ENCODE results near the gene TNS1.

Gene TNS1

DNA sequence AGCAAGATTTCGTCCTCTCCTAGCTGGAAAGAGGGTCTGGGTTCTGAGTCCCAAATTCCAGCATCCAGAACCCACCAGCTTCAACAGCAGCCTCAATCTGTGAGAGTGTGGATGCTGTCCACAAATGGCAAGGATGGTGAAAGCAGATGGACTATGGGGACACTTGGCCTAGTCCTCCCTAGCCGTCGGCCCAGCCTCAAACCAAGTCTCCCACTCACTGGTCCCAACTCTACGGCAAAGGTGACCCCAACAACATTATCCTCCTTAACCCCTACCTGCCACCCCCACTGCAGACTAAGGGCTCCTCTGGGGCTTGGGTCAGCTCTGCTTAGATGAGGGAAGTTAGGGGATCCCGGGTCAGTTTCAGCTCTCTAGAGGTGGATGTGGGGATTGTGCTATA is 57.3 kb downstream of the TNS1 start:
- TF ChIP-seq, protein P1, sequence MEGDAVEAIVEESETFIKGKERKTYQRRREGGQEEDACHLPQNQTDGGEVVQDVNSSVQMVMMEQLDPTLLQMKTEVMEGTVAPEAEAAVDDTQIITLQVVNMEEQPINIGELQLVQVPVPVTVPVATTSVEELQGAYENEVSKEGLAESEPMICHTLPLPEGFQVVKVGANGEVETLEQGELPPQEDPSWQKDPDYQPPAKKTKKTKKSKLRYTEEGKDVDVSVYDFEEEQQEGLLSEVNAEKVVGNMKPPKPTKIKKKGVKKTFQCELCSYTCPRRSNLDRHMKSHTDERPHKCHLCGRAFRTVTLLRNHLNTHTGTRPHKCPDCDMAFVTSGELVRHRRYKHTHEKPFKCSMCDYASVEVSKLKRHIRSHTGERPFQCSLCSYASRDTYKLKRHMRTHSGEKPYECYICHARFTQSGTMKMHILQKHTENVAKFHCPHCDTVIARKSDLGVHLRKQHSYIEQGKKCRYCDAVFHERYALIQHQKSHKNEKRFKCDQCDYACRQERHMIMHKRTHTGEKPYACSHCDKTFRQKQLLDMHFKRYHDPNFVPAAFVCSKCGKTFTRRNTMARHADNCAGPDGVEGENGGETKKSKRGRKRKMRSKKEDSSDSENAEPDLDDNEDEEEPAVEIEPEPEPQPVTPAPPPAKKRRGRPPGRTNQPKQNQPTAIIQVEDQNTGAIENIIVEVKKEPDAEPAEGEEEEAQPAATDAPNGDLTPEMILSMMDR (IDR thresholded peaks at IDR 0.05; ENCODE audit: insufficient read depth, low read depth, low read length, missing control alignments), result no peak
- H3K4me3 ChIP-seq (ENCODE audit: low read length), result no peak overlapping the region
- DNase-seq (ENCODE audit: low read depth), result no peak

DNA sequence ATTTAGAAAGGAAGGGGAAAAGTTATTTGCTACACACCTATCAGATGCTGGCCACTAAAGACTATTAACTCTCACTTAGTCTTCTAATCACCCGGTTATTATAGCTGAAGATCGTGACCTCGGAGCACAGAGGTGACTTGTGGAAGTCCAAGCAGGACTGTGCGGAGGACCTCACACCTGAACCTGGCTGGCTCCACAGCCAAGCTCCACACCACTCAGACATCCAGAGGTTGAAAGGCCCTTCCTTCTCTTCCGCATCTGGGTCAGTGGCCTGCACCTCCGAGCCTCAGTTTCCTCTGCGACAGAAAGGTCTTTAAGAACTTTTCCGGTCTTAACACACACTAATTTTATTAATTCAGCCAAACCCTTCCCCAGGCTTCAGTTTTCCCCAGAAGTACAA is 57.9 kb downstream of the TNS1 start:
- no peak for DNase-seq (ENCODE audit: low read depth)
- no peak overlapping the region for H3K4me3 ChIP-seq (ENCODE audit: low read length)
- TF ChIP-seq, protein P1 (IDR thresholded peaks at IDR 0.05; ENCODE audit: insufficient read depth, low read depth, low read length, missing control alignments), result no peak

DNA sequence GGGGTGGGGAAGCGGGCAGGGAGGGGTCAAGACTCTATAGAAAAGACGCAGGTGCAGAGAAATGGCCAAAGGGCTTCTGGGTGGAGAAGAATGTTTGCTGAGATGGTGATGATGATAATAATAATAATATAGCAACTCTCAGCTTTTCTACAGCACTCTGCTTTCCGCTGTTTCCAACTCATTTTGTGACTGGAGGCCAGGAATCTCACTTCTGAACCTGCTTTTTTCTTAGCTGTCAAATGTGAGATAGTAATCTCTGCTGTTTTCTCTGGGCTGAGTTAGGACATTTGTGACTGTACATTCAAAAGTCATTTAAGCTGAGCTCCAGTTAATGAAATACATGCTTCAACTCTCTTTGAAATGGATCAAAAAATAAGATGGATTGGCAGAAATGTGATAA is 58.4 kb downstream of the TNS1 start:
- no peak overlapping the region for H3K4me3 ChIP-seq (ENCODE audit: low read length)
- TF ChIP-seq, protein P1 (IDR thresholded peaks at IDR 0.05; ENCODE audit: insufficient read depth, low read depth, low read length, missing control alignments), result no peak
- no peak for DNase-seq (ENCODE audit: low read depth)

DNA sequence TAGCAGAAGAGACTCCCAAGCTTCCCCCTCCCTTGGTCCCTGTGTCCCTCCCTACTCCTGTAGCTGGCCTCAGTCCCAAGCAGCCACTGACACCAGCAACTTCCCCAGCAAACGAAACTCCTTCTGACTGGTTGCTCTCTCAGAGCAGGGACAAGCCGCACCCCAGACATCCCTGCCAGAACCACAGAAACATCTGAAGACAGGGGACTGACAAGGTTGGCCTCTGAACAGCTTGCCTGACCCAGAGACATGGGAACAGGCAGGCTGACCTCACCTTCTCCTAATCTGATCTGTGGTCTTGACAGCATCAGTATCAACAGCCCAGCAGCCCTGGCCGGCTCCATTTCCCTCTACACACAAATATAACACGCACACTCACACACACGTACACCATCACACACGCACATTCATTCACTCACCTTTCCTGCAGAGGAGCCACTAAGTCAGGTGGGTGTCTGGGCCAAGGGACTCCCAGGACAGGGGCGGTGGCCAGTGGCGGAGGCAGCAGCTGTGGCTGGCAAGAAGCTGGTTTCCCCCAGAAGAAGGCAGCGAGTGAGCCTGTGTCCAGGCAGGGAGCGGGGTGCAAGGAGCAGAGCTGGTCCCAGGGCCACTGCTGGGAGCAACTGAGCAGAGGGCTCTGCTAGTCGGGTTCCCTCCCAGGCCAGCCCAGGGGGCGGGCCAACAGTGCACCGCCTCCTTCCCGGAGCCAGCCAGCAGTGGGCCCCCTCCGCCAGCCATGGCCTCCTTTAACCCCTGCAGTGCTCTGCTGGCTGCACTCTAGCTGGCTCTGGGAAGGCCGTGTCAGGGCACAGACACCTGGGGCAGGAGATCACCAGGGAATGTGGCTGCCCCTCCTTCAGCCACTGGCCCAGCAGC is 59.1 kb downstream of the TNS1 start:
- no peak for DNase-seq (ENCODE audit: low read depth)
- no peak overlapping the region for H3K4me3 ChIP-seq (ENCODE audit: low read length)
- TF ChIP-seq, protein P1 (IDR thresholded peaks at IDR 0.05; ENCODE audit: insufficient read depth, low read depth, low read length, missing control alignments), result no peak

DNA sequence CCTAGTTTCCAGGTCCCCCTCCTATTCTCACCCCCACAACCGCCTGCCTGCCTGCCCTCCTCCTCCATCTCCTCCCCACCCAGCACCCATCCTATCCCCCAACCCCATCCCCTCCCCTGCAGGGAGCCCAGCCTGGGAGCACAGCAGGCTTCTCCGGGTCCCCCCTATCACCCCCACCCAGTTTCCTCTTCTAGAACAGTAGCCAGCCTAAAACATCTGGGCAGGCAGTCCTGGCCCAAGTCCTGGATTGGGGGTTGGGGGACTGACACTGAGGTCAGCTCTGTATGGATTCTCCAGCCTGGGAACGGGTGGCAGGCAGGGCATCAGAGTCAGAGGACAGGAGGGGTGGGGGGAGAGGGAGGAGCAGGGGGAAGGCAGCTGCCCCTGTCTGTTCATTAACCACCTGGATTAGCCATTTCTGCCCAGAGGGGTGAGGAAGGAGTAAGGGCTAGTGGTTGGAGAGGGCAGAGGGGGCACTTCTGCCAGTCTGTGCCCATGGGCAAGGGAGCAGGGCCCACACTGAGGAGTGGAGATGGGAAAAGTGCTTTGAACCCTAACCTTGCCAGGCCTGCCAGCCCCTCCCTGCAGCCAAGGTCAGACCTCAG is 60.0 kb downstream of the TNS1 start:
- TF ChIP-seq, protein P1 (IDR thresholded peaks at IDR 0.05; ENCODE audit: insufficient read depth, low read depth, low read length, missing control alignments), result no peak
- H3K4me3 ChIP-seq (ENCODE audit: low read length), result no peak overlapping the region
- no peak for DNase-seq (ENCODE audit: low read depth)

DNA sequence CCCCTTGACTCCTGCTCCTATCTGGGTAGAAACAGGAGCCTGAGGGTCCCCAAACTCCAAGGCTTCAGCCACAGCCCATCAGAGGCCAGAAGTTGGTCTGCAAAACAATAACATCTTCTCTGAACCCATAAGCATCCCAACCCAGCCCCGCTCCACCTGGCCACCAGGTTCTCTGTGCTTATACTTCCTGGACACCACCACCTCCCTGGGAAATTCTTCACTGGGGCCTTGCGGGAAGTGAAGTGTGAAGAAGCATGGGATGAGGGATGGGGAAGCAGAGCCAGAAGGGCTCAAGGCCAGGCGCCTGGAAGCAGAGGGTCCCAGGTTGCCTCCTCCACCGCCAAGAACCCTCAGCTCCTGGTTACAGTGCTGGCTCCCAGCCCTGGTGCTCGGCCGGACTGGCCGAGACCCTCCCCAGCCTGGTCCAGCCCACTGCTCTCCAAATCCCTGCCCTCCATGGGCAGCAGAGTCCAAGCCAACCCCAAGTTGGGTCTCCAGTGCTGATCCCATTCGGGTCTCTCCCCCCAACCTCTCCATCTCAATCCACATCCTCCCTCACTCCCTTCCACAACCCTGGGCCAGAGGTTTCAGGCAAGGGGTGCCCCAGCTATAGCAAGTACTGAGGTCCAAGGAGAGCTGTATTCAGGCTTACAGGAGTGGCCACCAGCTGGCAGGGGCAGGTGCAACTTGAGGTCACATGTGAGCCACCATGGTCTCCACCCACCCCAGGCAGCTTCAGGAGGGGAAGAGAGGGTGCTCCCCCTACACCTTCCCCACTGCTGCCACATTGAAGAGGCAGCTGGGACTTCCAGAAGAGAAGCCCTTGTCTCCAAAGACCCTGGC is 60.7 kb downstream of the TNS1 start:
- no peak overlapping the region for H3K4me3 ChIP-seq (ENCODE audit: low read length)
- TF ChIP-seq, protein P1 (IDR thresholded peaks at IDR 0.05; ENCODE audit: insufficient read depth, low read depth, low read length, missing control alignments), result no peak
- no peak for DNase-seq (ENCODE audit: low read depth)

All from epithelial cell of esophagus (primary cell).